Neural cell (in vitro differentiated cells): ENCODE data around the gene ELOVL2. TPM values are rescaled to one million over a fixed set of nuclear protein-coding genes. Genes with fewer than 3 reads are reported as not detected.

Source experiments
- H2AFZ ChIP-seq: fragments of 200-600, 300-800 bp; sonication (generic), shearing (Covaris generic); 2 replicates; pipeline ENCODE4 v1.6.0; 2014; ENCODE audit warnings: low read depth, mild to moderate bottlenecking, antibody characterized with exemption, low read length, moderate library complexity
- H3F3A ChIP-seq: fragments of 200-600 bp; shearing (Covaris generic); 2 replicates; pipeline ENCODE4 v1.6.1; 2016; ENCODE audit warnings: mild to moderate bottlenecking, moderate library complexity, mixed read lengths, antibody characterized with exemption, low read length; ENCODE audit not compliant: insufficient read depth, poor library complexity, severe bottlenecking
- H3K27ac ChIP-seq: fragments of 200-600, 300-800 bp; sonication (generic), shearing (Covaris generic); 2 replicates; pipeline ENCODE4 v1.5.1; 2014; ENCODE audit warnings: mild to moderate bottlenecking, low read length, moderate library complexity
- H3K27me3 ChIP-seq: fragments of 300-800, 200-600 bp; sonication (generic), shearing (Covaris generic); 2 replicates; pipeline ENCODE4 v1.6.0; 2014; ENCODE audit warnings: mild to moderate bottlenecking, low read depth, low read length, moderate library complexity; ENCODE audit not compliant: insufficient read depth
- H3K36me3 ChIP-seq: fragments of 300-800, 200-600 bp; sonication (generic), shearing (Covaris generic); 2 replicates; pipeline ENCODE4 v1.5.1; 2014; ENCODE audit warnings: mild to moderate bottlenecking, antibody characterized with exemption, low read length, moderate library complexity; ENCODE audit not compliant: insufficient read depth
- H3K4me2 ChIP-seq: fragments of 300-800, 200-600 bp; sonication (generic), shearing (Covaris generic); 2 replicates; pipeline ENCODE4 v1.6.0; 2014; ENCODE audit warnings: mild to moderate bottlenecking, low read length
- H3K4me3 ChIP-seq: fragments of 300-800, 200-600 bp; sonication (generic), shearing (Covaris generic); 2 replicates; pipeline ENCODE4 v1.5.1; 2014; ENCODE audit warnings: mild to moderate bottlenecking, low read length, moderate library complexity
- H3K79me2 ChIP-seq: fragments of 200-600 bp; shearing (Covaris generic); replicated peaks from 2 replicates; pipeline ENCODE4 v1.6.0; 2014; ENCODE audit warnings: mild to moderate bottlenecking, low read length, moderate library complexity; ENCODE audit not compliant: insufficient read depth
- H3K9ac ChIP-seq: fragments of 300-800, 200-600 bp; sonication (generic), shearing (Covaris generic); 2 replicates; pipeline ENCODE4 v1.6.1; 2016; ENCODE audit warnings: mild to moderate bottlenecking, low read length, mixed read lengths
- H3K9me2 ChIP-seq: fragments of 200-600 bp; shearing (Covaris generic); 2 replicates; pipeline ENCODE4 v1.6.1; 2016; ENCODE audit warnings: mild to moderate bottlenecking, low read length, mixed read lengths; ENCODE audit not compliant: insufficient read depth
- H3K9me3 ChIP-seq: fragments of 200-600, 300-800 bp; sonication (generic), shearing (Covaris generic); 2 replicates; pipeline ENCODE4 v1.6.1; 2016; ENCODE audit warnings: mild to moderate bottlenecking, mixed run types, low read length, moderate library complexity, mixed read lengths
- H4K20me1 ChIP-seq: fragments of 200-600 bp; shearing (Covaris generic); 2 replicates; pipeline ENCODE4 v1.6.1; 2016; ENCODE audit warnings: mild to moderate bottlenecking, mixed run types; ENCODE audit not compliant: insufficient read depth
- CTCF ChIP-seq: fragments of 450-650 bp; IDR thresholded peaks from 2 replicates; pipeline ENCODE4 v1.5.1; 2014; ENCODE audit warnings: antibody characterized with exemption, mild to moderate bottlenecking, moderate library complexity; ENCODE audit not compliant: poor library complexity, severe bottlenecking
- EP300 ChIP-seq: fragments of 450-650 bp; conservative IDR thresholded peaks from 2 replicates; pipeline ENCODE4 v1.6.1; 2014; ENCODE audit warnings: antibody characterized with exemption, mild to moderate bottlenecking, moderate library complexity; ENCODE audit not compliant: poor library complexity, severe bottlenecking
- EZH2 ChIP-seq: fragments of 200-600, 300-800 bp; shearing (Covaris generic), sonication (generic); IDR thresholded peaks from 2 replicates; pipeline ENCODE4 v1.6.1; 2014; ENCODE audit warnings: antibody characterized with exemption, low read length, borderline replicate concordance, mild to moderate bottlenecking; ENCODE audit not compliant: insufficient read depth, poor library complexity, severe bottlenecking
- MXI1 ChIP-seq: fragments of 450-650 bp; conservative IDR thresholded peaks from 2 replicates; pipeline ENCODE4 v1.6.1; 2014; ENCODE audit warnings: antibody characterized with exemption, mild to moderate bottlenecking; ENCODE audit not compliant: poor library complexity, severe bottlenecking
- POLR2AphosphoS5 ChIP-seq: IDR thresholded peaks from 2 replicates; pipeline ENCODE4 v1.6.1; 2012
- RAD21 ChIP-seq: fragments of 450-650 bp; conservative IDR thresholded peaks from 2 replicates; pipeline ENCODE4 v1.6.1; 2014; ENCODE audit warnings: antibody characterized with exemption, mild to moderate bottlenecking, moderate library complexity
- REST ChIP-seq: IDR thresholded peaks from 2 replicates; pipeline ENCODE4 v1.6.1; 2012; ENCODE audit warnings: borderline replicate concordance
- SMC3 ChIP-seq: fragments of 450-650 bp; conservative IDR thresholded peaks from 2 replicates; pipeline ENCODE4 v1.6.1; 2014; ENCODE audit warnings: antibody characterized with exemption, mild to moderate bottlenecking, moderate library complexity; ENCODE audit not compliant: poor library complexity
- TAF1 ChIP-seq: IDR thresholded peaks from 2 replicates; pipeline ENCODE4 v1.6.1; 2012; ENCODE audit warnings: low read depth
- polyA plus RNA-seq: library from polyadenylated mRNA; depleted of rRNA; stranded (reverse); fragments of >200 nt; gene quantifications from 2 replicates; pipeline ENCODE4 v1.2.3, GENCODE V29; 2014

The ELOVL2 gene
- polyA plus RNA-seq, 1 donor from 2014 or later = 5.4 TPM

- H3K36me3 ChIP-seq = no peaks in the 10 kb centered on the region
- no peaks in the 10 kb centered on the region for H3K9me3 ChIP-seq
- H3K9me2 ChIP-seq = no peaks in the 10 kb centered on the region
- no peak for TF ChIP-seq EZH2
- no peak for TF ChIP-seq MXI1
- TF ChIP-seq POLR2AphosphoS5 = no peak
- TF ChIP-seq REST = no peak
- TF ChIP-seq TAF1 = no peak
- no peak for TF ChIP-seq CTCF
- TF ChIP-seq SMC3 = no peak
- TF ChIP-seq EP300 = no peak
- TF ChIP-seq RAD21 = no peak
- no peaks in the 10 kb centered on the region for H3K79me2 ChIP-seq
- no peak overlapping the region for H3K27ac ChIP-seq
- no peaks in the 10 kb centered on the region for H3F3A ChIP-seq
- no peak overlapping the region for H3K4me2 ChIP-seq
- no peaks in the 10 kb centered on the region for H3K27me3 ChIP-seq
- H4K20me1 ChIP-seq = no peaks in the 10 kb centered on the region
- no peak overlapping the region for H2AFZ ChIP-seq
- H3K9ac ChIP-seq = no peak overlapping the region
- H3K4me3 ChIP-seq = no peak overlapping the region
Observed at GRCh38 chr6:11054722-11055121, 10.6 kb upstream of the ELOVL2 start.

- Histone ChIP-seq H3K36me3 (no peaks in the 10 kb centered on the region), H3K9me2 (no peaks in the 10 kb centered on the region), H3K9ac (no peak overlapping the region), H2AFZ (no peak overlapping the region), H3K9me3 (no peaks in the 10 kb centered on the region), H3K4me3 (no peak overlapping the region), H3K27me3 (no peaks in the 10 kb centered on the region), H3K27ac (no peak overlapping the region), H3K4me2 (no peak overlapping the region), H3F3A (no peaks in the 10 kb centered on the region), H3K79me2 (no peaks in the 10 kb centered on the region), H4K20me1 (no peaks in the 10 kb centered on the region)
- no peak for TF ChIP-seq EP300
- TF ChIP-seq EZH2 = no peak
- TF ChIP-seq CTCF = no peak
- TF ChIP-seq TAF1 = no peak
- TF ChIP-seq SMC3 = no peak
- TF ChIP-seq REST = no peak
- no peak for TF ChIP-seq MXI1
- no peak for TF ChIP-seq RAD21
- TF ChIP-seq POLR2AphosphoS5 = no peak
Observed at GRCh38 chr6:11053307-11053706, 9.2 kb upstream of the ELOVL2 start.
